ENCODE data around the gene KAT2B. TPM values are rescaled to one million over a fixed set of nuclear protein-coding genes. Genes with fewer than 3 reads are reported as not detected.

The KAT2B gene
- total RNA-seq, result 3.5 and 6.4 TPM in 2 replicates

GRCh38 chr3:20039765-20040547 lies at the start of gene KAT2B:
KAT2B (plus strand) TSS chr3:20040446; CDS start chr3:20040478, 32 bp downstream.

GRCh38 chr3:20012164-20012563 lies 28.1 kb upstream of the KAT2B start, which contains the start of gene PP2D1:
PP2D1 (minus strand) TSS chr3:20012264; CDS start chr3:20012072, 192 bp downstream.

GRCh38 chr3:20185679-20186599 lies 145.7 kb downstream of the KAT2B start, which contains the start of gene SGO1:
SGO1 (minus strand) TSS chr3:20186206; CDS start chr3:20184027, 2,179 bp downstream.

Other genes starting within 250 kb of the KAT2B start
- gene EFHB, start 106.2 kb upstream of the KAT2B start, total RNA-seq, result not detected in 2 replicates
- gene RAB5A, start 93.3 kb upstream of the KAT2B start, total RNA-seq, result 46.1 and 55.1 TPM in 2 replicates
- not detected in 2 replicates for gene PP2D1, start 28.2 kb upstream of the KAT2B start, total RNA-seq
- 6.6 and 7.6 TPM in 2 replicates for gene SGO1, start 145.8 kb downstream of the KAT2B start, total RNA-seq